GM18517 (cell line): ENCODE results near the gene INIP.
A peak's percentile ranks its signal among the peaks of the same experiment; 100 is the strongest.
"Not testable (repeated sequence)": the region's sequence is repeated elsewhere in the genome, so short reads cannot be mapped to it uniquely, and the experiment has no call there.

Source experiments
- ATAC-seq: cut with Tn5 transposase; IDR thresholded peaks from one replicate; pipeline ENCODE4 v1.9.1; 2021; ENCODE audit warnings: mild to moderate bottlenecking, moderate library complexity; ENCODE audit not compliant: unreplicated experiment

INIP gene

GRCh38 chr9:112743216-112743836, 25.4 kb upstream of the INIP start:
- no peak for ATAC-seq

DNA sequence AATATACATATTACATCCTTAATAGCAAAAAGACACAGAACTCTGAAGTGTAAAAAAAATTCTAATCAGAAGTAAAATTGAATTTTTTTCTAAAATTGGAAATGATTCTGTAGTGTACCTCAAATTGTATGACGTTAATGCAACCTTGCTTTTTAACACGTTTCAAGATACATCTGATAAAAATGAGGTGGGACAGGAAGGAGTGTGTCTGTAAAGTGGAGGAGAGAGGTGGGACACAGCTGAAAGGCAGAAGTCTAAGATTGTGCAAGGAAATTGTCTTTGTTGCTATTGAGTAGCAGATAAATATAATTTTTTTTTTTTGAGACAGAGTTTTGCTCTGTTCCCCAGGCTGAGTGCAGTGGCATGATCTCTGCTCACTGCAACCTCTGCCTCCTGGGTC, 17.0 kb upstream of the INIP start:
- no peak for ATAC-seq

DNA sequence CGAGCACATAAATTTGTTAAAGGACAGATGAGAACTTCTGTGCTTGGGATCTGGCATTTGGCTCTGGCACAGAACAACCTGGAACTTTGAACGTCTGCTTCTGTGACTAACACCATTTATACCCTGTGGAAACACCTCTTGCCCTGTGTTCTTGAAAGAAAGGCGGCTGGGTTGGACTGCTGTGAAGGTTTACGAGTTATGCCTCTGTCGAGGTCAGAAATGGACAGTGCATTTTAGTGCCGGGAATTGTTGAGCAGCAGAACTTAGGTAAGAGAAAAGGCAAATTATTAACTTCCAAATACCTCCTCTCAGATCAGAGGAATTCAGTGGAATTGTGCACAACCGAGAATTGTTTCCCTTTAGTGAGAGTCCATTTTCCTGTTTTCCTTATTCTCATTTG, 14.1 kb upstream of the INIP start:
- ATAC-seq, result no peak

- no peak for ATAC-seq
These were observed 10.5 kb upstream of the INIP start for GRCh38 chr9:112728401-112728800.

GRCh38 chr9:112726428-112726827, 8.5 kb upstream of the INIP start:
- no peak for ATAC-seq

- ATAC-seq, result no peak
These were observed 8.0 kb upstream of the INIP start for GRCh38 chr9:112725961-112726360.

DNA sequence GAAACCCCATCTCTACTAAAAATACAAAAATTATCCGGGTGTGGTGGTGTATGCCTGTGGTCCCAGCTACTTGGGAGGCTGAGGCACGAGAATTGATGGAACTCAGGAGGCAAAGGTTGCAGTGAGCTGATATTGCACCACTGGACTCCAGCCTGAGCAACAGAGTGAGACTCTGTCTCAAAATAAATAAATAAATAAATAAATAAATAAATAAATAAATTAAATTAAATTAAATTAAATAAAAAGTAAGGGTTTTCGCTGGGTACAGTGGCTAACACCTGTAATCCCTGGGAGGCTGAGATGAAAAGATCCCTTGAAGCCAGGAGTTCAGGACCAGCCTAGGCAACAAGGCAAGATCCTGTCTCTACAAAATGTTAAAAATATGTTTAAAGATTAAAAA, 4.8 kb upstream of the INIP start:
- not testable (repeated sequence) for ATAC-seq

DNA sequence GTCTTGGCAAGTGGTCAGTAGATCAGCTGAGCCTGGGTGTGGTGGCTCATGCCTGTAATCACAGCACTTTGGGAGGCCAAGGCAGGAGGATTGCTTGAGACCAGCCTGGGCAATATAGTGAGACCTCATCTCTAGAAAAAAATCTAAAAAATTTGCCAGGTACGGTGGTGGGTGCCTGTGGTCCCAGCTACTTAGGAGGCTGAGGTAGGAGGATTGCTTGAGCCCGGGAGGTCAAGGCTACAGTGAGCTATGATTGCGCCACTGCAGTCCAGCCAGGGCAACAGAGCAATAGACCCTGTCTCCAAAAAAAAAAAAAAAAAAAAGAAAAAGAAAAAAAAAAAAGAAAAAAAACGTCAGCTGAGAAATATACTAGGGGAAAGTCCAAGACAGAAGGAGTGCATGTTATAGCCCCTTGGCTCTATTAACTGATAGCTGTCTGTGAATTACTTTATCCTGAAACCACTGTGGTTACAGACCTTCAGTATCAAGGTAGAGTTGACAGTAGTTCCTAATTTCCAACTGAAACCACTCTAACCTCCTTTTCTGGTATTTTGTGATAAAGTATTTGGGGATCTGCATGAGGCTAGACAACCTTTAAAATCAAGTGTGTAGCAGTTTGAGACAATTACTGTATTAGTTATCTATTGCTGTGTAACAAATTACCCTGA, 2.3 kb upstream of the INIP start:
- ATAC-seq, result no peak

DNA sequence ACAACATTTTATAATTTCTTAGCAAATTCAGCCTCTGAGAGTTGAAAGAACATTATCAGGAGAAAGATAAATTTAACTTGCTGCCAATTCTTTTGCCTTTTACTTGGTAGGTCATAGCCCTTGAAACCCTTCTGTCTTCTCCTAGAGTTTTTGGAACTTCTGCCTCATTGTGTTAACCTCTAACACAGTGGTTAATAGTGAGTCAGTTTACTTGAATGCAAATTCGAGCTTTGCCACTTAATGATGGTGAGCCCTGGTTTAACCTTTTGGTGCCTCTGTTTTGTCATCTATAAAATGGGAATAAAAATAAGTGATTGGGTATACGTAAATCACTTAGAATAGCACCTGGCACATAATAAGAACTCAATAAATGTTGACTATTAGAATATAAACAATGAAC, 1.8 kb upstream of the INIP start:
- ATAC-seq, result no peak

DNA sequence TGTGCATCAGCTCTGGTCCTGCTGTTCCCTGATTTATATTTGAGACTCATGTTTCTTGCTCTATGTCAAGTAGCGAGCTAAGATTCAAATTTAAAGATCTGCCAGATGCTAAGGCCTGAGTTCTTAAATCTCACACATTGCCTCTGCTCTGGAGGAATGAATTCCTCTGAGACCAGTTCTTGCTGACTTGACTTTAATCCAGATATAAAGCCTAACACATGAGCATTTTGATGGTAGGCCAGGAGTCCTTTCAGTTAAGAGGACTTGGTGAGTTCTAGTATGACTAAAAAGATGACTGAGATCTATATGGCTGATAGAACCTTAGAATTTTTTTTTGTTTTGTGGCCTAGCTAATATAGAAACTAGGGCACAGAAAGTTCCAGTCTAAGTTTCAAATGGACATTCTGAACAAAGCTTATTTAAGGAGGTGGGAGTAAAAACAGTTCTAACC, 1.3 kb upstream of the INIP start:
- no peak for ATAC-seq

GRCh38 chr9:112712678-112713077, 5.2 kb downstream of the INIP start:
- ATAC-seq, result no peak

GRCh38 chr9:112711050-112711689, 6.7 kb downstream of the INIP start:
- no peak for ATAC-seq

- ATAC-seq, result no peak
These were observed 12.0 kb downstream of the INIP start for GRCh38 chr9:112705768-112706427.

DNA sequence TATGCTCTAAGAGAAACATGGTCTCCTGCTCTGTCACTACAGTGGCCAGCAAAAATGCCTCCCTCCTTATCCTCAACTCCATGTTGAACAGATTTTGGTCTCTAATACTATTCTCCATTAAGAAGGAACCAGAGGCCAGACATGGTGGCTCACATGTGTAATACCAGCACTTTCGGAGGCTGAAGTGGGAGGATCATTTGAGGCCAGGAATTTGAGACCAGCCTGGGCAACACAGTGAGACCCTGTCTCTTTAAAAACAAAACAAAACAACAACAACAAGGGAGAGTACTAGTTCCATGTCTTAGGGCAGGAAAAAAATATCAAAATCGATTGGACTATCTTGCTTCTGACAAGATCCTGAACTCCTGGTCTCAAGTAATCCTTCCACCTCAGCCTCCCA, 14.6 kb downstream of the INIP start:
- ATAC-seq, result no peak

DNA sequence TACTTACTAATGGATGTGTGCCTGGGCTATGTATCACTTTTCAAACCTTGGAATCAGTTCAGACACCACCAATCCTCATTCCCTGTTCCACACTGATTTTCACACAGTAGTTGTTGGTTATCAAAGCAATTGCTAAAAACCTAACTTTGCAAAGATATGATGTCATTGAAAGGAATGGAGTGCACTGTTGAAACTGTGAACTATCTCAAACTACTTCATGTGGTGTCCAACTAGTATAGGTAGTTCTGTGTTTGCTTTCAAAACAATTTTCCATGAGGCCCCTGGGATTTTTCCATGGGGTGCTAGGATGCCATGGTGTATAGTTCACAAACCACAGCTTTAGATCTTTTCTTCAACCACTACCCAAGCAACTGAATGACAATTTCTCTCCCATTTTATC, 17.8 kb downstream of the INIP start:
- no peak for ATAC-seq

DNA sequence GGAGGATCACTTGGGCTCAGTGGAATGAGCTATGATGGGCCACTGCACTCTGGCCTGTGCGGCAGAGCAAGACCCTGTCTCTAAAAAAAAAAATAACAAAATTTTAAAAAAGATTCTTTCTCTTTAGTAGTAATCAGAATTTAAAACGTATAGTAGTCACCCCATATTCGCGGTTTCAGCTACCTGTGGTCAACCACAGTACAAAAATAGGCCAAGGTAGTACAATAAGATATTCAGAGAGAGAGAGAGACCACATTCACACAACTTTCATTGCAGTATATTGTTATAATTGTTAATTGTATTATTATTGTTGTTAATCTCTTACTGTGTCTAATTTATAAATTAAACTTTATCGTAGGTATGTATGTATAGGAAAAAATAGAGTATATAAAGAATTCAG, 18.7 kb downstream of the INIP start:
- peak; percentile 85 for ATAC-seq

GRCh38 chr9:112696461-112696860, 21.5 kb downstream of the INIP start:
- ATAC-seq, result no peak

DNA sequence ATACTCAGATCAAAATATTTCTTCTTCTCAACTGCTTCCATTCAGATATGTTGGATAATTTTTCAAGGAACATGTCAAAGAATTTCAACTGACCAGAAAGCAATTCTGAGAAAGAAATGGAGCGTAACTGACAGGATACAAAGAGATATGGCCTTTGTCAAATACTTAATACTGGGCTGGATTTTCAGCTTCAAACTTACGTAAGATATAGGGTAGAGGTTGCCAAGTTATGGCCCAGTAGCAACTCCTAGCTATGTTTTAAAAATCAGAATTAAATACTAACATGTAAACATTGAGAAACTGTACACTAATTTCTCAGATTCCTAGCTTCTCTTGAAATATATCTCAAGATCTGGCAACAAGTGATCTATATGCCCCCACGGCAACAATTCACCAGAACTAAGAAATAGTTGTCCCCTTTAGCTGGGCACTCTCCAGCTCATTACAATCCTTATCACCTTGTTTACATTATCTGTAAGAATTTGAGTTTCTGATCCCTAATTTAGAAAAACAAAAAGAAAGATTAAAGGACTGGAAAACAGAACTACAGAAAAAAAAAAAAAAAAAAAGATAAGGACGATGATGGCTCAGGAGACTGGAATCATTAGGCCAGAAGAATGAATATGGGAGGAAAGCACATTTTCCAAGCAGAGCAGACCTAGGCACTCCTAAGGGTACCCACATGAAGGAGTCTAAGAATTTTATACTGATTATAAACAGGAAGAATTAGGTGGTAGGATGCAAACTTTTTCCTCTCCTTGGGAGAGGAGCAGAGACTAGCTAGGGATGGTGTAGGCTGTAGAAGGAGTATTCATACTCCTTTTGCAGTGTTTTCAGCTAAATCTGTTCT, 23.0 kb downstream of the INIP start:
- no peak for ATAC-seq

DNA sequence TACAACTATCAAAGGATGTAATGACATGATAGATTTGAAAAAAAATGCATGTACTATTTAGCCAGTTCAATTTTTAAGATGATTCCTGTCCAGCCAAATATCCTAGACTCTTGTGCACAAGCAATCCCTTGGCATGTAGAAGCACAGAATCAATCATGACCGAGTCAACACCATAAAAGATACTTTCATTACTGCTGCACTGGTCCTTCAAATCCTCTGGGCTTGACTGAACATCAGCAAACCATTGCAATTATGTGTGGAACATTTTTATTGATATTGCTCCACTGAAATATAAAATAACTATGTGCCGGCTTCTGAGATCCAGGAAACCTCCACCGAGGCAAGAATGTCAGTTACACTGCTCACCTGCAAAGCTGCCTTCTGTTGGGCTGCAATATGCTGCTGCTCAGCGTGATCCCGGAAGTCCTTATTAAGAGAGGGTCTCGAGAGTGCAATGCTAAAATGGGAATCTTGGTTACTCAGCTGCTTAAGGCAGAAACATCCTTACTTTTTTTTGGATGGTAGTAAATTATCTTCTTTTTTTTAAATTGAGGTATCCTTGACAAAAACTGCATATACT, 28.7 kb downstream of the INIP start:
- no peak for ATAC-seq

GRCh38 chr9:112680731-112681402, 37.0 kb downstream of the INIP start:
- ATAC-seq, result no peak
